Endodermal cell (in vitro differentiated cells): ENCODE measurements around the gene POLE2. TPM values are rescaled to one million over a fixed set of nuclear protein-coding genes. Genes with fewer than 3 reads are reported as not detected.

Experiments
- DNase-seq: peaks from one replicate; pipeline ENCODE4 v3.0.0-alpha.2; 2017
- H3K27ac ChIP-seq: 2 replicates; pipeline ENCODE4 v1.5.1; 2013; ENCODE audit warnings: mild to moderate bottlenecking, low read depth, low read length, moderate library complexity
- H3K27me3 ChIP-seq: 2 replicates; pipeline ENCODE4 v1.6.1; 2013; ENCODE audit warnings: mild to moderate bottlenecking, low read length, moderate library complexity; ENCODE audit not compliant: insufficient read depth, control insufficient read depth, poor library complexity, severe bottlenecking
- H3K36me3 ChIP-seq: 2 replicates; pipeline ENCODE4 v1.7.0; 2013; ENCODE audit warnings: mild to moderate bottlenecking, low read length, moderate library complexity; ENCODE audit not compliant: control insufficient read depth, insufficient read depth
- H3K4me1 ChIP-seq: one replicate; pipeline ENCODE4 v1.7.0; 2013; ENCODE audit warnings: low read length; ENCODE audit not compliant: control insufficient read depth, insufficient read depth
- H3K4me3 ChIP-seq: 2 replicates; pipeline ENCODE4 v1.5.1; 2013; ENCODE audit warnings: mild to moderate bottlenecking, low read length, moderate library complexity
- H3K9ac ChIP-seq: 2 replicates; pipeline ENCODE4 v1.6.1; 2013; ENCODE audit warnings: mild to moderate bottlenecking, low read length, moderate library complexity; ENCODE audit not compliant: poor library complexity, severe bottlenecking; ENCODE audit errors: extremely low read depth
- H3K9me3 ChIP-seq: 2 replicates; pipeline ENCODE4 v1.6.1; 2013; ENCODE audit warnings: mild to moderate bottlenecking, low read length, moderate library complexity; ENCODE audit not compliant: control insufficient read depth
- H3K27ac Mint-ChIP-seq: 2 replicates; pipeline ENCODE4 v1.8.0; 2020; ENCODE audit warnings: mixed read lengths
- H3K27me3 Mint-ChIP-seq: 2 replicates; pipeline ENCODE4 v1.8.0; 2021; ENCODE audit warnings: mild to moderate bottlenecking, mixed read lengths; ENCODE audit not compliant: insufficient read depth
- H3K36me3 Mint-ChIP-seq: 2 replicates; pipeline ENCODE4 v1.8.0; 2020; ENCODE audit warnings: low read depth, mixed read lengths
- H3K4me1 Mint-ChIP-seq: 2 replicates; pipeline ENCODE4 v1.8.0; 2020; ENCODE audit warnings: mixed read lengths
- H3K4me3 Mint-ChIP-seq: 2 replicates; pipeline ENCODE4 v1.8.0; 2020; ENCODE audit warnings: mild to moderate bottlenecking, moderate library complexity, mixed read lengths
- H3K9me3 Mint-ChIP-seq: 2 replicates; pipeline ENCODE4 v1.8.0; 2020; ENCODE audit warnings: mild to moderate bottlenecking, mixed read lengths
- WGBS, 2 experiments: methylation state at CpG; one replicate each; pipeline versions ENCODE4 v1.1.5 to v1.1.7; 2013; ENCODE audit warnings: missing lambda C conversion rate in 2 of 2, mixed read lengths in 1 of 2; ENCODE audit not compliant: insufficient coverage in 1 of 2, insufficient read length in 1 of 2; 5-methylcytosine and 5-hydroxymethylcytosine counted together
- total RNA-seq, 2 donors: library from RNA; stranded (reverse); fragmentation: NEBNext Ultra II Directional in 1 of 2; extraction: Animal tissue kit (Norgen Biotek cat#: 25700) in 1 of 2; gene quantifications; 2 replicates in 1 of 2; 3 replicates in 1 of 2; pipeline ENCODE4 v1.2.1, GENCODE V29; 2021
- TF ChIP-seq, protein P1 (sequence below): fragments of 200-600 bp; sonication (generic); conservative IDR thresholded peaks from 2 replicates; pipeline ENCODE4 v1.5.0; 2021; ENCODE audit warnings: antibody characterized with exemption, mild to moderate bottlenecking

The POLE2 gene
- total RNA-seq, 2 donors from 2014 or later, result 25.5 to 33.6 TPM

DNA sequence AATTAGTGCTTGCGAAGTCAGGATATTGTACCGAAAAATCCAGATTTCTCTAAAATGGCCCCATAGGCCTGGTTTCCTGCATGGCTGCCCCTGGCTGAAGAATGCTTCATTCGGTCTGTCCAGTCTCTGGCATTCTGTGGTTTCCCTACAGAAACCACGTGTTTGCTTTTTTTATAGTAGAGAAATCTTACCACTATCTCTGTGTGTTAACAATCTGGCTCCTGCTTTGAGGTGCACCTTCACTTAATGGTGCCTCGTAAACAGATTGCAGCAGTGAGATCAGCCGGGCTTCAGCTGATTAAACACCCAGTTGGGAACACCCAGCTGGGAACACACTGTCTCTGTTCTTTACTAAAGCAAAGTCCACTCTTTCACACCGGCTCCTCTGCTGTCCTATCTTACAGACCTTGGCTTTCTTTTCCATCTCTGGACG, 46.3 kb downstream of the POLE2 start:
- TF ChIP-seq, protein P1, sequence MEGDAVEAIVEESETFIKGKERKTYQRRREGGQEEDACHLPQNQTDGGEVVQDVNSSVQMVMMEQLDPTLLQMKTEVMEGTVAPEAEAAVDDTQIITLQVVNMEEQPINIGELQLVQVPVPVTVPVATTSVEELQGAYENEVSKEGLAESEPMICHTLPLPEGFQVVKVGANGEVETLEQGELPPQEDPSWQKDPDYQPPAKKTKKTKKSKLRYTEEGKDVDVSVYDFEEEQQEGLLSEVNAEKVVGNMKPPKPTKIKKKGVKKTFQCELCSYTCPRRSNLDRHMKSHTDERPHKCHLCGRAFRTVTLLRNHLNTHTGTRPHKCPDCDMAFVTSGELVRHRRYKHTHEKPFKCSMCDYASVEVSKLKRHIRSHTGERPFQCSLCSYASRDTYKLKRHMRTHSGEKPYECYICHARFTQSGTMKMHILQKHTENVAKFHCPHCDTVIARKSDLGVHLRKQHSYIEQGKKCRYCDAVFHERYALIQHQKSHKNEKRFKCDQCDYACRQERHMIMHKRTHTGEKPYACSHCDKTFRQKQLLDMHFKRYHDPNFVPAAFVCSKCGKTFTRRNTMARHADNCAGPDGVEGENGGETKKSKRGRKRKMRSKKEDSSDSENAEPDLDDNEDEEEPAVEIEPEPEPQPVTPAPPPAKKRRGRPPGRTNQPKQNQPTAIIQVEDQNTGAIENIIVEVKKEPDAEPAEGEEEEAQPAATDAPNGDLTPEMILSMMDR, result no peak
- H3K27ac ChIP-seq, result no peak overlapping the region
- Mint-ChIP-seq H3K4me3 (peak overlapping the region; percentile 35), H3K9me3 (no peaks in the 10 kb centered on the region), H3K36me3 (peaks cover 38% of the 10 kb centered on the region), H3K27ac (peak overlapping the region; percentile 74), H3K27me3 (no peaks in the 10 kb centered on the region), H3K4me1 (peaks cover 22% of the 10 kb centered on the region)
- no peak overlapping the region for H3K9ac ChIP-seq
- peak overlapping the region; percentile 50 for H3K4me3 ChIP-seq
- H3K27me3 ChIP-seq, result no peaks in the 10 kb centered on the region
- H3K4me1 ChIP-seq, result peaks cover 11% of the 10 kb centered on the region
- H3K36me3 ChIP-seq, result peaks cover 32% of the 10 kb centered on the region
- no peaks in the 10 kb centered on the region for H3K9me3 ChIP-seq
- WGBS, 2 experiments, result 74 to 85% methylated on average over 6 to 8 of the region's 8 CpGs
- DNase-seq, result peak; percentile 59

DNA sequence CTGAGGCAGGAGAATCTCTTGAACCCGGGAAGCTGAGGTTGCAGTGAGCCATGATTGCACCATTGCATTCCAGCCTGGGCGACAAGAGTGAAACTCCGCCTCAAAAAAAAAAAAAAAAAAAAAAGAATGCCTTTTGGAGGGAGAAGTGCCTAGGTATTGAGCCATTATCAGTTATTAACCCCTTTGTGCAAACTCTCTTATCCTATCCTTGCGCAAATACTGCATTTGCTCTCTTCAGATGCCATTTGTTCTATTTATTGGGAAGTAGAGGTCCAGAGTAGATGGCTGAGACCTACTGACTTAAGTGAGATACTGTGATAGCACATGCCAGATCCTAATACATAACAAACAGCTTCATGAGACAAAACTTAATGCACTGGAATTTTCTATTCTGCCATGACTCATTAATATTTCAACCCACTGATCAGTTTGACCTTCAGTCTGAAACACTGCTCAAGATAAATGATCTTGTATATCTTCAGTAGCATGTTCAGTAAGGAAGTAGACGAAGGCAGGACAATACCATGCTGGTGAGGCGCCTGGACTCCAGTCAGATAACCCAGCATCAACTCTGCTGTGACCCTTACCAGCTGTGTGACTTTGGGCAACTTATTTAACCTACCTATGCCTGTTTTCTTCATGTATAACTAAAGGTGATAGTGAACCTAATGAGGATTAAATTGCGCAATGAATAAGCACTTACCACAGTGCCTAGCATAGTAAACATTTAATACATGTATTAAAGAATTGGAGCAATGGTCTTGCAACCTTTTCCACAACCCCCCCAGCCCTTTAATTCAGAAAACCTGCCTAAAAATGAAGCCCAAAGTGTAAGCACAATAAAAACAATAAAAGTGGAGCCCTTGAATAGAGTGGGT, 47.2 kb downstream of the POLE2 start:
- Histone ChIP-seq H3K36me3 (peaks cover 29% of the 10 kb centered on the region), H3K4me1 (peaks cover 11% of the 10 kb centered on the region), H3K9me3 (no peaks in the 10 kb centered on the region), H3K4me3 (no peak overlapping the region), H3K9ac (no peak overlapping the region), H3K27ac (peak overlapping the region; percentile 8), H3K27me3 (no peaks in the 10 kb centered on the region)
- Mint-ChIP-seq H3K27ac (peak overlapping the region; percentile 74), H3K4me1 (peaks cover 24% of the 10 kb centered on the region), H3K9me3 (no peaks in the 10 kb centered on the region), H3K27me3 (no peaks in the 10 kb centered on the region), H3K36me3 (peaks cover 39% of the 10 kb centered on the region), H3K4me3 (no peak overlapping the region)
- 89 to 95% methylated on average over 5 of the region's 7 CpGs for WGBS, 2 experiments
- TF ChIP-seq, protein P1, result no peak
- no peak for DNase-seq

DNA sequence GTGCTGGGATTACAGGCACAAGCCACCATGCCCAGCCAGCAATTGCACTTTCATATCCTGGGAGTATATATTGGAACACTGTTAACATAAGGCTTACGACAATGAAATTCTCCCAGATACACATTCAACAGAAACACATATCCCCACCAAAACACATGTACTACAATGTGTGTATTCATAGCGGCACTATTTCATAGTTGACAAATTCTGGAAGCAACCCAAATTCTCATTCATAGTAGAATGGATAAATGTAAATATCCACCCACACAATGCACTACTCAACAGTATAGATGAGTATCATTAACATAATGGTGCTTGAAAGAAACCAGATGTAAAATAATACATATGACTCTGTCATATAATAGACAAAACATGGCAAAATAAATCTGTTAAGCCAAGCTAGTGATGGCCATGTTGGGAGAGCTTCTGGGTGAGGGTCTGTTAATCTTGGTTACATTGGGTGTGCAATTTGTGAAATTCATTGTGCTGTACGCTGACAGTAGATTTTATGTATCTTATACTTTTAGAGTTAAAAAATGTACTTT, 50.4 kb downstream of the POLE2 start:
- Mint-ChIP-seq H3K27ac (no peak overlapping the region), H3K27me3 (no peaks in the 10 kb centered on the region), H3K36me3 (peaks cover 35% of the 10 kb centered on the region), H3K4me3 (no peak overlapping the region), H3K4me1 (peaks cover 25% of the 10 kb centered on the region), H3K9me3 (no peaks in the 10 kb centered on the region)
- Histone ChIP-seq H3K36me3 (peaks cover 23% of the 10 kb centered on the region), H3K4me3 (no peak overlapping the region), H3K9ac (no peak overlapping the region), H3K9me3 (no peaks in the 10 kb centered on the region), H3K27ac (no peak overlapping the region), H3K4me1 (peaks cover 11% of the 10 kb centered on the region), H3K27me3 (no peaks in the 10 kb centered on the region)
- DNase-seq, result no peak
- TF ChIP-seq, protein P1, result no peak
- 100% methylated on average over 3 of the region's 3 CpGs; no CpG with 5 or more reads in 1 of the 2 experiments for WGBS, 2 experiments
